ENCODE results near the gene LACTB. TPM values are rescaled to one million over a fixed set of nuclear protein-coding genes. Genes with fewer than 3 reads are reported as not detected.
A peak's percentile ranks its signal among the peaks of the same experiment; 100 is the strongest.

Gene LACTB
- total RNA-seq, 2 donors from 2014 or later, result 13.3 to 14.9 TPM

DNA sequence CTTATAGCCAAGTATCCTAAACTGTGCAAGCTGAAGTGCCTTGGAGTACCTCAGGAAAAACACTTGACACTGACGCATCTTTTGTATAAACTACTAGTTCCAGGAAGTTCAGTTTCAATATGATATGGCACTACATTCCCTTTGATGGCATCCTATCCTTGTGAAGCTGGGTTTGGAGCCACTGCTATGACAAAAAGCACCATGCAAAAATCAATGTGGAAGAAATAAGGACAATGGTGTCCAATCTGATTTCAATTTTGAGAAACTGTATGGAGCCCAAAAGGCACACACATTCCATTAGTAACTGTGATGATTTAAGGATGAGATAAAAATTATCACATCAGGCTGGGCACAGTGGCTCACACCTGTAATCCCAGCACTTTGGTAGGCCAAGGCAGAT lies 30.0 kb downstream of the LACTB start:
- no peaks in the 10 kb centered on the region for H3K27me3 ChIP-seq (ENCODE audit: control insufficient read depth, insufficient read depth, low read length, poor library complexity, severe bottlenecking)
- H3K27ac ChIP-seq (ENCODE audit: low read depth, low read length), result no peak overlapping the region
- Mint-ChIP-seq H3K27me3 (ENCODE audit: insufficient read depth) (no peaks in the 10 kb centered on the region), H3K4me3 (no peak overlapping the region), H3K27ac (no peak overlapping the region), H3K36me3 (ENCODE audit: low read depth) (peaks cover 28% of the 10 kb centered on the region), H3K4me1 (peaks cover 6% of the 10 kb centered on the region), H3K9me3 (no peaks in the 10 kb centered on the region)
- H3K9ac ChIP-seq (ENCODE audit: extremely low read depth, low read length, poor library complexity, severe bottlenecking), result no peak overlapping the region
- no peaks in the 10 kb centered on the region for H3K9me3 ChIP-seq (ENCODE audit: control insufficient read depth, low read length)
- H3K4me1 ChIP-seq (ENCODE audit: control insufficient read depth, insufficient read depth, low read length), result no peaks in the 10 kb centered on the region
- no peak overlapping the region for H3K4me3 ChIP-seq (ENCODE audit: low read length)
- DNase-seq, result no peak
- H3K36me3 ChIP-seq (ENCODE audit: control insufficient read depth, insufficient read depth, low read length), result peaks cover 26% of the 10 kb centered on the region
- TF ChIP-seq, protein P1, sequence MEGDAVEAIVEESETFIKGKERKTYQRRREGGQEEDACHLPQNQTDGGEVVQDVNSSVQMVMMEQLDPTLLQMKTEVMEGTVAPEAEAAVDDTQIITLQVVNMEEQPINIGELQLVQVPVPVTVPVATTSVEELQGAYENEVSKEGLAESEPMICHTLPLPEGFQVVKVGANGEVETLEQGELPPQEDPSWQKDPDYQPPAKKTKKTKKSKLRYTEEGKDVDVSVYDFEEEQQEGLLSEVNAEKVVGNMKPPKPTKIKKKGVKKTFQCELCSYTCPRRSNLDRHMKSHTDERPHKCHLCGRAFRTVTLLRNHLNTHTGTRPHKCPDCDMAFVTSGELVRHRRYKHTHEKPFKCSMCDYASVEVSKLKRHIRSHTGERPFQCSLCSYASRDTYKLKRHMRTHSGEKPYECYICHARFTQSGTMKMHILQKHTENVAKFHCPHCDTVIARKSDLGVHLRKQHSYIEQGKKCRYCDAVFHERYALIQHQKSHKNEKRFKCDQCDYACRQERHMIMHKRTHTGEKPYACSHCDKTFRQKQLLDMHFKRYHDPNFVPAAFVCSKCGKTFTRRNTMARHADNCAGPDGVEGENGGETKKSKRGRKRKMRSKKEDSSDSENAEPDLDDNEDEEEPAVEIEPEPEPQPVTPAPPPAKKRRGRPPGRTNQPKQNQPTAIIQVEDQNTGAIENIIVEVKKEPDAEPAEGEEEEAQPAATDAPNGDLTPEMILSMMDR (conservative IDR thresholded peaks at IDR 0.05), result no peak
- 88 to 97% methylated on average over 1 of the region's 1 CpG for WGBS, 2 experiments (ENCODE audit: insufficient coverage in 1 of 2, insufficient read length in 1 of 2)

DNA sequence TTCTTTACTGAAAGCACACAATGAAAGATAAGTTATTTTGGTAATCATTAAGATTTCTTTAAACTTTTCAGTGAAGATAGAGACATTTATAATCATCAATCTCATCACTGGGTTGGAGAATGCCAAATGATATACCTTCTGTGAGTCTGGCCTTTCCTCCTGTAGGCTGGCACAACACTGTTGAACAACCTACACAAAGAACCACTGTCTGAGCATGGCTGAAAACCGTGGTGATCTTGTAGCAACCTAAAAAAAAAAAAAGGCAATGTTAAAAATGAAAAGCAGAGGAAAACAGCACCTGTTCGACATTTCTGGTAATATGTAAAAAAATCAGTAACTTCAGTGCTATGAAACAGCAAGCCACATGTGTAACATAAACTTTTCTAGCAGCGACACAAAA lies 33.8 kb downstream of the LACTB start:
- Histone ChIP-seq H3K27ac (ENCODE audit: low read depth, low read length) (no peak overlapping the region), H3K36me3 (ENCODE audit: control insufficient read depth, insufficient read depth, low read length) (peaks cover 26% of the 10 kb centered on the region), H3K4me1 (ENCODE audit: control insufficient read depth, insufficient read depth, low read length) (no peaks in the 10 kb centered on the region), H3K9ac (ENCODE audit: extremely low read depth, low read length, poor library complexity, severe bottlenecking) (no peak overlapping the region), H3K27me3 (ENCODE audit: control insufficient read depth, insufficient read depth, low read length, poor library complexity, severe bottlenecking) (no peaks in the 10 kb centered on the region), H3K9me3 (ENCODE audit: control insufficient read depth, low read length) (no peaks in the 10 kb centered on the region), H3K4me3 (ENCODE audit: low read length) (peak overlapping the region; percentile 92)
- TF ChIP-seq, protein P1 (conservative IDR thresholded peaks at IDR 0.05), result no peak
- Mint-ChIP-seq H3K4me3 (peak overlapping the region; percentile 99), H3K36me3 (ENCODE audit: low read depth) (peaks cover 18% of the 10 kb centered on the region), H3K9me3 (no peaks in the 10 kb centered on the region), H3K27ac (no peak overlapping the region), H3K4me1 (peaks cover 6% of the 10 kb centered on the region), H3K27me3 (ENCODE audit: insufficient read depth) (no peaks in the 10 kb centered on the region)
- 57 to 87% methylated on average over 1 to 3 of the region's 3 CpGs for WGBS, 2 experiments (ENCODE audit: insufficient coverage in 1 of 2, insufficient read length in 1 of 2)
- no peak for DNase-seq

DNA sequence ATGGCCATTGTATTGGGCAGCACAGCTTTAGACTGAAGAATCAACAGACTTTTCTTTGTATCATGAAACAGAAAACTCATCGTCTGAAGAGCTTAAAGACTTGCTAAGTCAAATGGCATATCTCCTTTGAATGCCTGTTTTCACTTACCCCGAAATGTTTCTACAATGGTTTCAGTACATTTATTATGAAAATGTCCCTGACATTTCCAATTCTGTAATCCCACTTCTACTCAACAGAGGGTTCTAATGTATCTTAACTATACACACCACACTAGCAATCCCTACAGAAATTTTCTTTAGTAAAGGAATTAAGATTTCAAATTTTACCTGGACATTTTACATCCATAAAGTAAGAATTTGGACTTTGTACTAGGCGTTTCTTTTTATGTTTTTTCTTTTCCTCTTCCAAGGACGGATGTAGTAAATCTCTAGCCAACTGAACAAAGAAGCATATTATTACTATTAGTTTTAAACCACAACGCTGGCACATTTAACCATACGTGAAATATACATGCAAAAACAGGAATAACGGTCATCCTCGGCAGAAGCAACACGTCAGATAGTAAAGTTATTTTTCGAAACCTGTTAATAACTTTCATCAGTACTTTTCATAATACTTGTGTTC lies 34.5 kb downstream of the LACTB start:
- peak overlapping the region; percentile 83 for H3K27ac ChIP-seq (ENCODE audit: low read depth, low read length)
- 18 to 24% methylated on average over 10 of the region's 10 CpGs for WGBS, 2 experiments (ENCODE audit: insufficient coverage in 1 of 2, insufficient read length in 1 of 2)

More for the DNA sequence above, 34.5 kb downstream of the LACTB start:
- Mint-ChIP-seq H3K36me3 (ENCODE audit: low read depth) (peaks cover 18% of the 10 kb centered on the region), H3K27me3 (ENCODE audit: insufficient read depth) (no peaks in the 10 kb centered on the region), H3K4me1 (peaks cover 6% of the 10 kb centered on the region), H3K9me3 (no peaks in the 10 kb centered on the region), H3K27ac (no peak overlapping the region), H3K4me3 (peak overlapping the region; percentile 99)
- Histone ChIP-seq H3K36me3 (ENCODE audit: control insufficient read depth, insufficient read depth, low read length) (peaks cover 25% of the 10 kb centered on the region), H3K9ac (ENCODE audit: extremely low read depth, low read length, poor library complexity, severe bottlenecking) (peak overlapping the region; percentile 82), H3K27me3 (ENCODE audit: control insufficient read depth, insufficient read depth, low read length, poor library complexity, severe bottlenecking) (no peaks in the 10 kb centered on the region), H3K9me3 (ENCODE audit: control insufficient read depth, low read length) (no peaks in the 10 kb centered on the region), H3K4me3 (ENCODE audit: low read length) (peak overlapping the region; percentile 92), H3K4me1 (ENCODE audit: control insufficient read depth, insufficient read depth, low read length) (no peaks in the 10 kb centered on the region)
- DNase-seq, result no peak
- TF ChIP-seq, protein P1 (conservative IDR thresholded peaks at IDR 0.05), result no peak
